ENCODE data around the gene SLC35F5. TPM values are rescaled to one million over a fixed set of nuclear protein-coding genes. Genes with fewer than 3 reads are reported as not detected.
"Not testable (repeated sequence)": the region's sequence is repeated elsewhere in the genome, so short reads cannot be mapped to it uniquely, and the experiment has no call there.

Gene SLC35F5
- total RNA-seq, 2 experiments from 2014 or later, result 18.3 to 19.2 TPM

- H3K36me3 ChIP-seq (ENCODE audit: insufficient read depth, low read length), result peaks cover 2% of the 10 kb centered on the region
- H3K27ac ChIP-seq (ENCODE audit: low read depth in 1 of 2, low read length in 2 of 2), result no peak overlapping the region
- no peaks in the 10 kb centered on the region for H3K4me1 ChIP-seq (ENCODE audit: insufficient read depth, low read length)
- no peak for TF ChIP-seq CTCF (IDR thresholded peaks at IDR 0.05)
- DNase-seq, result no peak
- H3K9me3 ChIP-seq (ENCODE audit: control insufficient read depth in 1 of 2, insufficient read depth in 1 of 2, low read length in 2 of 2), result peaks cover 0 to 4% of the 10 kb centered on the region in 2 experiments
- peaks cover 6% of the 10 kb centered on the region for H3K36me3 Mint-ChIP-seq (ENCODE audit: low read depth)
- H3K4me3 Mint-ChIP-seq, result no peak overlapping the region
- H3K4me1 Mint-ChIP-seq (ENCODE audit: low read depth), result no peaks in the 10 kb centered on the region
- CTCF ChIA-PET, result no interaction called here
- POLR2A ChIA-PET, result no interaction called here
- no peaks in the 10 kb centered on the region for H3K27me3 ChIP-seq (ENCODE audit: control insufficient read depth in 1 of 2, insufficient read depth in 2 of 2, low read length in 2 of 2)
- intact Hi-C loops (cut with DNase I, micrococcal nuclease), result no loop called here
- no peaks in the 10 kb centered on the region for H3K27me3 Mint-ChIP-seq
- H3K4me3 ChIP-seq (ENCODE audit: low read length), result no peak overlapping the region
- peak overlapping the region; percentile 13 for H3K27ac Mint-ChIP-seq
- ATAC-seq (ENCODE audit: poor library complexity), result no peak
- H3K9me3 Mint-ChIP-seq, result no peaks in the 10 kb centered on the region
These were observed 50.4 kb downstream of the SLC35F5 start for GRCh38 chr2:113705982-113706523.

DNA sequence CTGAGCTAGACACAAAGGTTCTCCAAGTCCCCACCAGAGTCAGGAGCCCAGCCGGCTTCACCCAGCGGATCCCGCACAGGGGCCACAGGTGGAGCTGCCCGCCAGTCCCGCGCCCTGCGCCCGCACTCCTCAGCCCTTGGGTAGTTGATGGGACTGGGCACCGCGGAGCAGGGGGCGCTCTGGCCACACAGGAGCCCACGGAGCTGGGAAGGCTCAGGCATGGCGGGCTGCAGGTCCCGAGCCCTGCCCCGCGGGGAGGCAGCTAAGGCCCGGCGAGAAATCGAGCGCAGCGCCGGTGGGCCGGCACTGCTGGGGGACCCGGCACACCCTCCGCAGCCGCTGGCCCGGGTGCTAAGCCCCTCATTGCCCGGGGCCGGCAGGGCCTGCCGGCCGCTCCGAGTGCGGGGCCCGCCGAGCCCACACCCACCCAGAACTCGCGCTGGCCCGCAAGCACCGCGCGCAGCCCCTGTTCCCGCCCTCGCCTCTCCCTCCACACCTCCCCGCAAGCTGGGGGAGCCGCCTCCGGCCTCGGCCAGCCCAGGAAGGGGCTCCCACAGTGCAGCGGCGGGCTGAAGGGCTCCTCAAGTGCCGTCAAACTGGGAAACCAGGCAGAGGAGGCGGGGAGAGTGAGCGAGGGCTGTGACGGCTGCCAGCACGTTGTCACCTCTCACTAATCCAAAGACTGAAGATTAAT lies 52.0 kb downstream of the SLC35F5 start:
- H3K27me3 Mint-ChIP-seq; H3K4me3 ChIP-seq (ENCODE audit: low read length); H3K36me3 Mint-ChIP-seq (ENCODE audit: low read depth); H3K4me1 ChIP-seq (ENCODE audit: insufficient read depth, low read length); ATAC-seq (ENCODE audit: poor library complexity); DNase-seq; H3K27me3 ChIP-seq (ENCODE audit: control insufficient read depth in 1 of 2, insufficient read depth in 2 of 2, low read length in 2 of 2); H3K4me3 Mint-ChIP-seq; H3K9me3 Mint-ChIP-seq; H3K27ac Mint-ChIP-seq; CTCF ChIA-PET; intact Hi-C loops (cut with DNase I, micrococcal nuclease); H3K36me3 ChIP-seq (ENCODE audit: insufficient read depth, low read length); H3K9me3 ChIP-seq (ENCODE audit: control insufficient read depth in 1 of 2, insufficient read depth in 1 of 2, low read length in 2 of 2); H3K27ac ChIP-seq (ENCODE audit: low read depth in 1 of 2, low read length in 2 of 2); POLR2A ChIA-PET: not testable (repeated sequence)
- H3K4me1 Mint-ChIP-seq (ENCODE audit: low read depth), result peaks cover 10% of the 10 kb centered on the region

- H3K9me3 Mint-ChIP-seq, result no peaks in the 10 kb centered on the region
These were observed 52.8 kb downstream of the SLC35F5 start for GRCh38 chr2:113703386-113704299.

More at GRCh38 chr2:113703386-113704299, 52.8 kb downstream of the SLC35F5 start:
- Histone ChIP-seq H3K27me3 (ENCODE audit: control insufficient read depth in 1 of 2, insufficient read depth in 2 of 2, low read length in 2 of 2) (no peaks in the 10 kb centered on the region), H3K4me3 (ENCODE audit: low read length) (no peak overlapping the region), H3K4me1 (ENCODE audit: insufficient read depth, low read length) (peaks cover 10% of the 10 kb centered on the region), H3K36me3 (ENCODE audit: insufficient read depth, low read length) (peaks cover 2% of the 10 kb centered on the region), H3K9me3 (ENCODE audit: control insufficient read depth in 1 of 2, insufficient read depth in 1 of 2, low read length in 2 of 2) (peaks cover 0 to 4% of the 10 kb centered on the region in 2 experiments), H3K27ac (ENCODE audit: low read depth in 1 of 2, low read length in 2 of 2) (no peak overlapping the region)
- intact Hi-C loops (cut with DNase I, micrococcal nuclease), result no loop called here
- Mint-ChIP-seq H3K36me3 (ENCODE audit: low read depth) (peaks cover 6% of the 10 kb centered on the region), H3K27me3 (no peaks in the 10 kb centered on the region), H3K27ac (no peak overlapping the region), H3K4me3 (no peak overlapping the region), H3K4me1 (ENCODE audit: low read depth) (peaks cover 10% of the 10 kb centered on the region)
- ChIA-PET POLR2A (no interaction called here), CTCF (no interaction called here)
- no peak for TF ChIP-seq CTCF (IDR thresholded peaks at IDR 0.05)
- DNase-seq, result no peak
- ATAC-seq (ENCODE audit: poor library complexity), result no peak
